HPDE6-E6E7 (cell line): ENCODE measurements around the gene AGRP.

Experiments
- DNase-seq: peaks from one replicate; pipeline ENCODE4 v3.0.0; 2011; ENCODE audit warnings: missing footprints; ENCODE audit errors: extremely low spot score

The AGRP gene

GRCh38 chr16:67463691-67464090, 19.7 kb downstream of the AGRP start:
- DNase-seq, result no peak

GRCh38 chr16:67463059-67463458, 20.3 kb downstream of the AGRP start:
- no peak for DNase-seq

GRCh38 chr16:67462279-67462655, 21.1 kb downstream of the AGRP start:
- no peak for DNase-seq

- DNase-seq, result no peak
These were observed 21.6 kb downstream of the AGRP start for GRCh38 chr16:67461600-67462278.

- no peak for DNase-seq
These were observed 22.4 kb downstream of the AGRP start for GRCh38 chr16:67460961-67461360.

- DNase-seq, result no peak
These were observed 23.2 kb downstream of the AGRP start for GRCh38 chr16:67460168-67460567.

- DNase-seq, result no peak
These were observed 23.5 kb downstream of the AGRP start for GRCh38 chr16:67459861-67460150.

GRCh38 chr16:67459066-67459860, 24.1 kb downstream of the AGRP start:
- DNase-seq, result no peak

- DNase-seq, result no peak
These were observed 25.2 kb downstream of the AGRP start for GRCh38 chr16:67458121-67458641.

GRCh38 chr16:67457611-67458010, 25.7 kb downstream of the AGRP start:
- DNase-seq, result no peak

- no peak for DNase-seq
These were observed 26.8 kb downstream of the AGRP start for GRCh38 chr16:67456391-67457081.

GRCh38 chr16:67454852-67455251, 28.5 kb downstream of the AGRP start:
- no peak for DNase-seq

- no peak for DNase-seq
These were observed 29.2 kb downstream of the AGRP start for GRCh38 chr16:67454104-67454503.

- DNase-seq, result no peak
These were observed 31.5 kb downstream of the AGRP start for GRCh38 chr16:67451704-67452435.

- DNase-seq, result no peak
These were observed 32.2 kb downstream of the AGRP start for GRCh38 chr16:67451061-67451703.

GRCh38 chr16:67449739-67450138, 33.6 kb downstream of the AGRP start:
- DNase-seq, result no peak

GRCh38 chr16:67449336-67449735, 34.0 kb downstream of the AGRP start:
- DNase-seq, result no peak

- no peak for DNase-seq
These were observed 34.8 kb downstream of the AGRP start for GRCh38 chr16:67448580-67448979.

- DNase-seq, result no peak
These were observed 35.8 kb downstream of the AGRP start for GRCh38 chr16:67447508-67448076.

GRCh38 chr16:67446968-67447507, 36.3 kb downstream of the AGRP start:
- DNase-seq, result no peak
